Cerebellar nuclear complex (tissue), 1 donor: ENCODE data around the gene FAM53B.
"Not testable (repeated sequence)": the region's sequence is repeated elsewhere in the genome, so short reads cannot be mapped to it uniquely, and the experiment has no call there.

Experiments
- DNase-seq, 2 experiments: peaks; one replicate each; lab custom pipeline; 2025; lab: John Stamatoyannopoulos, UW

The FAM53B gene

DNA sequence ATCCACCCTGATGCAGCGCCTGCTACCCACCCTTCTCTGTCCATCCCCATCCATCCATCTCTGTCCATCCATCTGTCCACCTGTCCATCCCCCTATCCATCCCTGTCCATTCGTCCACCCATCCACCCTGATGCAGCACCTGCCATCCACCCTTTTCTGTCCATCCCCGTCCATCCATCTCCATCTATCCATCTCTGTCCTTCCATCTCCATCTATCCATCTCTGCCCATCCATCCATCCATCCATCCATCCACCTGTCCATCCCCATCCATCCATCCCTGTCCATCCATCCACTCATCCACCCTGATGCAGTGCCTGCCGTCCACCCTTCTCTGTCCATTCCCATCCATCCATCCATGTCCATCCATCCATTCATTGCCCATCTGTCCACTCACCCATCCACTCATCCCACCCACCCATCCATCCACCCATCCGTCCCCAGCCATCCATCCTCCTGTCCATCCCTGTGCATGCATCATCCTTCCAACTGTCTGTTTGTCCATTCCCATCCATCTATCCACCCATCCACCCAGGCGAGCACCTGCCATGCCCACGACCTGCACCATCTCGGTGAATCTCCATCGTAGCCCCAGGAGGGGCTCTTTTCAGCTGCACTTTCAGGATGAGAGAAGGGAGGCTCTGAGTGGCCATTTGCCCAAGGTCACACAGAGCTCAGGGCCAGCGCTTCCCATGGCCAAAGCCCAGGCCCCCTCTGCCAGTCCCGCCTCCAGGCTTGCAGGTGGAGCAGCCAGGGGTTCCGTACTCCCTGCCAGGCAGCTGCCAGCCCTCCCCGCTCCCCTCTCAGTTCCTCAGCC is 145.2 kb downstream of the FAM53B start:
- DNase-seq: no peak

DNA sequence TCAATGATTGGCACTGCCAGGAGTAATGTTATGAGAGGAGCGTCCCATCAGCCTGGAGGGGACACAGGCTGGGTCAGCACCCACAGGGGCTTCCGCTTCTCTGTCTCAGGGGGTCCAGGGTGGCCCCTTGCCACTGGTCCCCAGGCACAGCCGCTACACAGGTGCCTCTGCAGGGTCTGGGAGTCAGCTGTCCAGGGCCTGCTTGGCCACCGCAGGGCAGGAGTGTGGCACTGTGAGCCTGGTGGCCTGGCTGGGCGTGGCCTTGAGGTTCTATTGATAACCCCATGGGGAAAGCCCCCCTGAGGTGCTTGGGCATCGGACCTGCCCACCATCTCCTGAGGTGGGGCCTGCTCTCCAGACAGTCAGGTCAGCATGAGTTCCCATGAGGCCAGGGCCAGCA is 146.0 kb downstream of the FAM53B start:
- DNase-seq: no peak

DNA sequence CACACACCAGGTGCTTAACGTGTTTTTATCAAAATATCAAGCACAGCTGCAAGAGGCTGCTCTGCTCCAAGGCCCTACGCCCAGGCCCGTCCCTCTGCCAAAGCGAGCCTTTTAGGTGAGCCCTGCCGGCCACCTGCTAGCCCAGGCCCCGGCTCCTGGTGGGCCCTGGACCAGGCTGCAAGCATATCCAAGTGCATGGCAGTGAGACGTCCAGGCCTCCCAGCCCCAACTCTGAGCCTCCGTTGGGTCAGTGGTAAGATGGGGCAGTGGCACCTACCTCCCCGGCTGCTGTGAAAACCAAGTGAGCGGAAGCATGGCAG is 146.4 kb downstream of the FAM53B start:
- no peak for DNase-seq

DNA sequence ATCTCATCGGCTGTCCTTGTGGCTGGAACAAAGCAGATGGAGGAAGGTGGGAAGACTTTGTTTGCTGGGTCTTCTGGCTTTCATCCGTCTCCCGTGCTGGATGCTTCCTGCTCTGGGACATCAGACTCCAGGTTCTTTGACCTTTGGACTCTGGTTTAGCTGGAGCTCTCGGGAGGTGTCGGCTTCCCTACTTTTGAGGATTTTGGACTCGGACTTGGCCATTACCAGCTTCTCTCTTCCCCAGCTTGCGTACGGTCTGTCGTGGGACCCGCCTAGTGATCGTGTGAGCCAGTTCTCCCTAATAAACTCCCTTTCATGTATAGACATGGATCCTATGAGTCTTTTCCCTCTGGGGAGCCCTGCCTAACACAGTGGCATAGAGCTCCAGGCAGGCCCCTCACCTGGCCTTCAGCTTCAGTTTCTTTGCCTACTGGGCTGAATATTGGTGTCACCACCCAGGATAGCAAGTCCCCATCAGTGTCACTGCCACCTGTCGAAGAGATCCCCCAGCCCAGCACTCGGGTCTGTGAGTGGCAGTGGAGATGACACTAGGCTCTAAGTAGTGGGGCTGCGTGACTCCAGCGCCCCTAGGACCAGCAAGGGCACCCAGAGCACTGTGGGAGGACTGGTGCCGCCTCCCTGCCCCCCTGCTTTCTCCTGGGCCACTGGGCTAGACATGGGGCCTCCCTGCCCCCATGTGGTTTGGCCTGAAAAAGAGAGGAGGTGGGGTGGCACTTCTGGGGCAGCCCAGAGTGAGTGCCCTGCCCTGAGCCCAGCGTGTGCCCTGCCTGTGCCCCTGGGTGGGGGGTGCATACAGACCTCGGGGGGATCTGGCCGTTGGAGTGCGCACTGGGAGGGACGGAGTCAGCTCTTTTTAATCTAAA is 147.0 kb downstream of the FAM53B start:
- no peak for DNase-seq

DNA sequence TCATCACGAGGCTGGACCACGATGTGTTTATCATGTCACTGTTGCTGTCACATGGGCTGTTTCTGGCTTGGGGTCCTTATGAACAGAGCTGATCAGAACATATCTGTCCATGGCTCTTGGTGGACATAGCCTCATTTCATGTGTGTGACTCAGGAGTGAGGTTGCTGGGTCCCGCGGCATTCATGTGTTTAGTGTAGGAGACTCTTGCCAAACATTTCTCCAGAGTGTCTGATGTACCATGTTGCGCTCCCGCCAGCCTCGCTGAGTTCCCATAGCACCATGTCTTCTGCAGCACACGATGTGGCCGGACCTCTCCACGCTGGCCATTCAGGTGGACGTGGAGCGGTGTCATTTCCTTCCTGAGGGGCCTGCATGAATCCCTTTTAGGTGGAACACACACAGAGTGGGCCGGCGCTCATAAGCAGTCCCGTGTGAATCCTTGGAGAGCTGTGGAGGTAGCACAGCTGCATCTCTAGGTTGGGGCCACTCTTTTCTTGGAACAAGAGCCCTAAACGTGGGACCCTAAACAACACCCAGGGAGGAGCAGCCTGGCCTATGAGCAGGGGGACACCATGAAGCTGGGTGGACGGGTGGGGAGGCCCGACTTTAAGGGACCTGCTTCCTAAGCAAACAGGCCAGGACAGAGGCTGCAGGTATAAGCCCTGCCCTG is 147.9 kb downstream of the FAM53B start:
- DNase-seq: no peak

DNA sequence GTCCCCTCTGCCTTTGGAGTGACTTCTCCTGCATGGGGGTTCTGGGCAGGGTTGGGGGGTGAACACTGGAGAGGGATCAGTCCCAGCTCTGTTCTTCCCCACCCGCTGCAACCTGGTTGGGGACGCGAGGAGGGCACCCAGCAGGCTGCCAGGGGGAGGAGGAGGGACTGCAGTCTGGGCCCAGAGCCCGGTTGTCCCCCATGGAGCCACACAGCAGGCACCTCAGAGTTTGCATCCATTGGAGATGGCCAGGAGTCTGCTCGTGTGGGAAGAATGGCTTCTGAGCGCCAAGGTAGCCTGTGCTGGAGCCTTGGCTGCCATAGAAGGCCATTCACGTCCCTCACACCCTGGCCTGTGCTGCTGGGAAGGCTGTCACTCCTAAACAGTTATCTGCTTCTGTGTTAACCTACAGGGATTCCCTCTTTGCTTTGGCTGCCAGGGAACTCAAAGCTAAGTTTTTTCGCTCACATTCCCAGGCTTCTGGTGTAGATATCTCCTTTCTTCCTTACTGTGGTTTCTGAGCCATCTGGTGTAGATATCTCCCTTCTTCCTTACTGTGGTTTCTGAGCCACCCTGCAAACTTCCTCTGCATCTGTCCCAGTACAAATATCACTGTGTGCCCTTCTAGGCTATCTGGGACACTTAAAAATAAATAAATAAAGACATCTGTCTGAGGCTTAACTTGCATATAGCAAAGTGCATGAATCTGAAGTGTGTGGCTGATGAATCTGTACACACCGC is 148.9 kb downstream of the FAM53B start:
- DNase-seq: no peak

DNA sequence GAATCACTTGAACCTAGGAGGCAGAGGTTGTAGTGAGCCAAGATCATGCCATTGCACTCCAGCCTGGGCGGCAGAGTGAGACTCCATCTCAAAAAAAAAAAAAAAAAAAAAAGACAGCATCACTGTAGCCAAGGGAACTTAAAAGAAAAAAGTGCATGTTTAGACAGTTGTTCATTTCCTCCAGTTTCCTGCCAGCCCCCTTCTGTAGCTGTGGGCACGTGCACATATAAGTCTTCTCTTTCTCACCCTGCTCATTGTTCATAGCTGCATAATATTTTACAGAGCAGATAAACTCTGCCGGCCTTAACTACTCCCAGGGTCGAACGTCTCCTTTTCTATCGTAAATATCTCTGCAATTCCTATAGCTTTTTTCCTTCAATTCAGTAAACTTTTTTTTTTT is 149.9 kb downstream of the FAM53B start:
- DNase-seq: no peak

DNA sequence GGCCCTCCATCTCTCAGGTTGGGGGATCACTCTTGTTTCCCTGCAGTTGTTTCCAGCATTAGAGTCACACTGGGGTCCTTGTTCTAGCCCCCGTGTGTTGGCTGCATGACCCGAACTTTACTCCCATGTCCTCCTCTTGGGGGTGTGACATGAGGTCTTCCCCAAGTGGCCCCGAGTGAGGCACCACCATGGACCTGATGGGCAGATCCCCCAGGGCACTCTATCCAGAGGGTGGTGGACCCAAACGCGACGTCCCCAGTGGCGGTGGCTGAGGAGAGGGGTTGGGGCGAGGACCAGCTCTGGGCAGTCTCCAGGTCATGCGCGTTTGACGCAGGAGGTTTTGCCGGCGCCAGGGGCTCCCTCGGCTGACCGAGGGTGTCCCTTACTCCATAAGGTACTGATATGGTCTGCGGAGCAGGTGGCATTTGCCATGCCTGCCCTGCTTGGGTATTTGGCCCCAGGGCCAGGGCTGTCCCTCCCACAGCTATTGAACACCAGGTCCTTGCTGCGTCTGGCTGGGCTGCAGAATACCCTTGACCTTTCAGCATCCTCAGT is 150.7 kb downstream of the FAM53B start:
- DNase-seq: no peak

DNA sequence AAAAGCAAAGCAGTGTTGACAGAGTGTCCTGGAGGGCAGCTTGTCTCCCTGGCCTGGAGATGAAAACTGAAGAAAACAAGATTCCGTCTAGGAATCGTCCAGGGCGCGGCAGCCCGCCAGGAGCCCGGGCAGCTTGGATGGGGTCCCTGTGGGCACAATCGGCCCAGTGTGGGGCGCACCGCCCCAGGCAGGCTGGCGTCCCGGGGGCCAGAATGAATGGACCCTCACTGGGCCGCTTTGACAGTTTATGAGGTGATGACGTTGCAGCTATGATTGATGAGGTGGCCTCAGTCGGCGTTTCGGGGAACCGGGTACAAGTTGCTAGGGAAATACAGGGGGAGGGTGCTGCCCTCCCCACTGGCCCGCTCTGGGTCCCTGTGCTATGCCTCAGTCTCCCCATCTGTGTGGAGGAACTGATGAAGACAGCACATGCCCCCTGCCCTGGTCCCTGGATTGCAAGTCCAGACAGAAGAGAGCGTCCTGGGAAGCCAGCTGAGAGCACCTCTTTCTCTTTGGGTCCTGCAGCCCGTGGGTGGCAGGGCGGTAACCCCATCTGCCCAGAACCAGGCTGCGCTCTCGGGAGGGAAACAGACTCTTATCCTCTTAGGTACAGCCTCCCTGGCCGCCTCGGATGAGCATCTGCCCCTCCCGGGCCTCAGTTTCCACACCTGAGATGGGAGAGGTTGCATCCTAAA is 151.3 kb downstream of the FAM53B start:
- no peak for DNase-seq

DNA sequence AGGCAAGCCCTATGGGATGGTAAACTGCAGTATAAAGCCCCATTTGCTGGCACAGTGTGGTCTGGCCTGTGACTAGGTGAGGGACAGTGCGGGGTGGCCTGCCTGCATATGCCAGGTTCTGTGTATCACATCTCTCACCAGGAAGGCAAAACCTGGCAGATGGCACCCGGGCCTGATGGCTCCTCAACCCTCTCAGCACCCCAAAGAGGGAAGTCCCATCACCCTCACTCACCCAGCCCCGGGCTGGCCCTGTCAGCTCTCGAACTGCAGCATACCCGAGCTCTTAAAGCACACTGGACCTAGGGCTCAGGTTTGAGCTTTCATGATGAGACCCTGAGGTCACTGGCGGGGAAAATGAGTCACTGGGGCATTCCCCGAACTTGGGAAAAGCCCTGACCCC is 152.1 kb downstream of the FAM53B start:
- no peak for DNase-seq

DNA sequence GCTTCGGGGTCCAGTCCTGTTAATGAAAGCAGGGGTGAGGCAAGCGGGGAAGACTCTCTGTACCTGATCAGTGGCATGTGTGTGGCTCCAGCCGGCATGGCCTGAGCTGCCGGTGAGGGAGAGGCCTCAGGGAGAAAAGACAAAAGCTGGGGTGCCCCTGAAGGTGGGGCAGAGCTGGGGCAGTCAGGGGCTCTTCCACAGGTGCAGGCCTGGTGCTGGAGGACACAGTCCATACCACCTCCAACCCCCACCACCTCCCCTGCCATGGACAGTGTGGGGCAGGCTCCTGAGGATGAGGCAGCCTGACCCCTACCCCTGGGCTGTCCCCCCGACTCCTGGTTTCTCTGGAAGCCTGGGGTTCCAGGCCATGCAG is 153.1 kb downstream of the FAM53B start:
- DNase-seq: no peak

DNA sequence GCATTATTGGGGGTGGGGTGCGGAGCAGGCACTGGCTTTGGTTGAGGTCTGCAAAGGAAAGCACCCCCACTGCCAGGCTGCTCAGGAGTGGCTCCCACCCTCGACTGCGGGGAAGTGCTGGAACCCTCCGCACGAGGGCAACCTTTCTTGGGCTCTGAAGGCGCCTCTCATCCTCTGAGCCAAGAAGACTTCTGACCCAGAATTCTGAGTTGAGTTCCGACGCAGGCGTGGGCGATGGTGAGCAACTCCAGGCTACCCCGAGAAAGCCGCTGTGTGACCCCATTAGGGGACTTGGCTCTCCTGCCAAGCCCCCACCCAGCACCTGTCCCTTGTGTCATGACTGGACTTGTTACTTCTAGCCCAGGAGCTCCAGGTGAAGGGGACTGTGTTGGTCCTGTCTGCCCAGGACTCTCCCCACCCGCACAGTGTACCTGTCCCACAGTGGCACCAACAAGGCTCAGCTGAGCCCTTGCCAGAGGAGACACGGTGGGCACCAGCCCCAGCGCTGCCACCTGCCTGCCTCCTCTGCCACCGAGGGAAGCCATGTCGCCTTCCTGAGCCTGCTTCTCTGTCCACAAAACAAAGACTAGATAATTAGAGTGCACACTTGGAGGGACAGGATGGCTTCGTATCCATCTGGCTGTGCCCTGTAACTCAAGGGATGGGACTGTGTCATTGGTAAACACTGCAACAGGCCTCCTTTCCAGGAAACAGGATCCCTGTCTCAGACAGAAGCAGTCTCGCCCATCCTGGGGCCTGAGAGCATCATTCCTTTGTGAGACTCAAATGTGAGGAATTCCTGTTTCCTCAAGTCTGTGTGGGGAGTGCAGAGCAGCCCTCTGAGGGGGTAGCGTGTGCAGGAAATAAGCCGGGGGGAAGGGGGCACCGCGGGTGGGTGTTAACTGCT is 153.7 kb downstream of the FAM53B start:
- DNase-seq: no peak

DNA sequence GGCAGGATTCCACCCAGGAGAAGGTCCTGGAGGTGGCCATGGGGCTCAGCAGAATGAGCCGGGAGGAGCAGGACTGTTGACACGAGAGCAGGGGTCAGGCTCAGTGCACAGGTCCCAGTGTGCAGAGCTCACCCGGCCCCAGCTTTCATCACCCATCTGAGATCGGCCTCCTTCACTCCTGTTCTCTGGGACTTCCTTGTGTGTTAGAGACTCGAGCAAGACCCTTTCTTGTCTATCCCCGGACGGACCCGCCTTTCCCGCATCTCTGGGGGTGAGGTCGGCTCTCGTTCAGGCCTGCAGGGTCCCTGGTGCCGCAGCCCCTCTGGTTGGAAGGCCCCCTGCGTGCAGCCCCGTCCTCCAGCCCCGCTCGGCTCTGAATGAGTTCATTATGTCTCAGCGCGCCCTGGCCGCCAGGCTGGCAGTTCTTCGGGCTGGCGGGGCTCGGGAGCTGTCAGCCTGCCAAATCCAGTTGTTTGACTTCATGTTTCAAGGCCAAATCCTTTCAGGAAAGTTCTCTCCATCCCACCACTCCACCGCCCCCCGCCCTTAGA is 154.6 kb downstream of the FAM53B start:
- no peak for DNase-seq

DNA sequence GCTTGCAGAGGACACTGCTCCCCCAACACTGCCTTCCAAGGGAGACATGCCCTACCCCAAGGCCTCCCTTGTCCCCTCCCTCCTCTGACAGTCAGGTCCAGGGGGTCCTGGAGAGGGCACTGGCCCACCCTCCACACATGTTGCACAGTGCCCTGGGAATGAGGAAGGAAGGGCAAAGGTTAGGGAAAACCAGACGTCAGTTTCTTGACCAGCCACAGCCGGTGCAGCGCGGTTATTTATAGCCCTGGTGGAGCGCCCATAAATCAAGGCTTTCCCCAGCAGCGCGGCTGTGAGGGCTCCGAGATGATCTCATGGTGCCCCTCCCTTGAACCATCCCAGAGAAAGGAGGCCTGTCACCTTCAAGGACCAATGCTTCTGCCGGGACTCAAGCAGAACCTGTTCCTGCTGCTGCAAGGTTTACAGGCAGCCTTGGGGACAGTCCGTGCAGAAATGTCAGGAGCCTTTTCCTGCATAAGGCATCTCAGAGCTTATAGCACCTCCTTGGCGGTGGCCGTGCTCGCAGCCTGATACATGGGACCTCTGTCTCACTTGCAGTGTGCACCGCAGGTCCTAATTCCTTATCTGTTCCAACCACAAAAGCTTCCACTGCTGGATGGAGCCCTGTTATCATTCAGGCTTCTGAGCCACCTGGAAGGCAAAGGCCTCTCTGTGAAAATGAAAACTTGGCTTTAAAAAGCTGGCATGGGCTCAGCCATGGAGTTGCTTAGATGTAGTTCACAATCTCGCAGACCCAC is 155.3 kb downstream of the FAM53B start:
- DNase-seq: peak; percentile 18 to 53

DNA sequence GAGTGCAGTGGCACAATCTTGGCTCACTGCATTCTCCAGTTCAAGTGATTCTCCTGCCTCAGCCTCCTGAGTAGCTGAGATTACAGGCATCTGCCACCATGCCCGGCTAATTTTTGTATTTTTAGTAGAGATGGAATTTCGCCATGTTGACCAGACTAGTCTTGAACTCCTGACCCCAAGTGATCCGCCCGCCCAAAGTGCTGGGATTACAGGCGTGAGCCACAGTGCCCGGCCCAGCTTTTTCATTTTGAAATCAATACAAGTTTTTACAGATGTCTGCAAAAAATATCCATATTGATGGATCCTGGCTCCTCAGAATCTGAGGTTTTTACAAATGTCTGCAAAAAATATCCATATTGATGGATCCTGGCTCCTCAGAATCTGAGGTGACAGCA is 155.8 kb downstream of the FAM53B start:
- not testable (repeated sequence) for DNase-seq

DNA sequence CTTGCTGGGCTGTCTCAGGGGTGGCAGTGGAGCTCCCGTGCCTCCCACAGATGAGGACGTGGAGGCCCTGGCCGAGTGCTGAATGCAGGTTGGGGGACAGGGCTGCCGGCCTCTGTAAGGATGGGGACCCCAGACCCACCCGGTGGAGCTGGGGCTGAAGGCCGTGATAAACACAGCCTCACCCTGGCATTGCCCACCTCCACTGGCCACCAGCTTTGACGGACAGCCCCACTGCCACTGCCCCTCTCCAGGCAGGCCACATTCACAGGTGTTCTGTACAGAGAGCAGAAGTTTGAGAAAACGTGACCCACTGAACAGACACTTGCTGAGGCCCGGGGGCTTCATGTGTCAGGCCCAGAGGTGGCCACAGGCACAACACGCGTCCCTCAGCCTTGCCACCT is 156.4 kb downstream of the FAM53B start:
- no peak for DNase-seq

DNA sequence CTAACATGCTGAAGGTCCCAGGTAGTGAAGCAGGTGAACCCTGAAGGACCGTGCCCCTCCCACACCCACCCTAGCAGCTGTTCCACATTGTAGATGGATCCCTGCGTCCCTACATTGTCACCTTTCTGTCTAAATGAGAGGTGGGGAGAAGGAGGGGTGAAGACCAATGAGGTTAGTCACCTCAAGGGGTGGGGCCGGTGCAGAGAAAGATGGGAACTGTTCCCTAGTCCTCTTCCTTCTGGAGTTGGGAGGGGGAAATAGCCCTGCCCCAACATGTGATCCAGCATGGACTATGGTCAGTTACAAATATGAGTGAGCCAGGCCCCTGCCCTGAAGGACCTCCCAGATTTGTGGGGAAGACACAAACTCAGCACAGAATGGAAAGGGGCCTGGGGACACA is 158.0 kb downstream of the FAM53B start:
- no peak for DNase-seq

DNA sequence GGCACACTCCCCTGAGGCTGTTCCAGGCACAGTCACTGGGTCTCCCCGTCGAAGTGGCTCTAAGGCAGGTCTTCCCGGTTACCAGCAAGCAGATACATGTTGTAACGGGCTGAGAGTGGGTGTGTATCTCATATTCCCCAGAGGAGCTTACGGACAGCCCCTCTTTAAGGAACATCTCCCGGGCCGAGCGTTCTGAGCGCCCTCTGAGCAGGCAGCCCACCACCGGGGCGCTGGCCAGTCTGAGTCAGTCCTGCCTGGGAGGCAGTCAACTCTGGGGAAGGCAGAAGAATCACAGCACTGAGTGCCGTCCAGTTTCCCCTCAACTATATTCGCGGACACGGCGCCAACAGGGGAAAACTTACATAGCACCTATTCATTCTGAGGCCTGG is 165.2 kb downstream of the FAM53B start:
- no peak for DNase-seq
